Measurements from ENCODE around the gene AKAP8. TPM values are rescaled to one million over a fixed set of nuclear protein-coding genes. Genes with fewer than 3 reads are reported as not detected.

Gene AKAP8
- total and polyA plus RNA-seq, 10 donors, result 13.9 to 51.3 (median 30.6) TPM

DNA sequence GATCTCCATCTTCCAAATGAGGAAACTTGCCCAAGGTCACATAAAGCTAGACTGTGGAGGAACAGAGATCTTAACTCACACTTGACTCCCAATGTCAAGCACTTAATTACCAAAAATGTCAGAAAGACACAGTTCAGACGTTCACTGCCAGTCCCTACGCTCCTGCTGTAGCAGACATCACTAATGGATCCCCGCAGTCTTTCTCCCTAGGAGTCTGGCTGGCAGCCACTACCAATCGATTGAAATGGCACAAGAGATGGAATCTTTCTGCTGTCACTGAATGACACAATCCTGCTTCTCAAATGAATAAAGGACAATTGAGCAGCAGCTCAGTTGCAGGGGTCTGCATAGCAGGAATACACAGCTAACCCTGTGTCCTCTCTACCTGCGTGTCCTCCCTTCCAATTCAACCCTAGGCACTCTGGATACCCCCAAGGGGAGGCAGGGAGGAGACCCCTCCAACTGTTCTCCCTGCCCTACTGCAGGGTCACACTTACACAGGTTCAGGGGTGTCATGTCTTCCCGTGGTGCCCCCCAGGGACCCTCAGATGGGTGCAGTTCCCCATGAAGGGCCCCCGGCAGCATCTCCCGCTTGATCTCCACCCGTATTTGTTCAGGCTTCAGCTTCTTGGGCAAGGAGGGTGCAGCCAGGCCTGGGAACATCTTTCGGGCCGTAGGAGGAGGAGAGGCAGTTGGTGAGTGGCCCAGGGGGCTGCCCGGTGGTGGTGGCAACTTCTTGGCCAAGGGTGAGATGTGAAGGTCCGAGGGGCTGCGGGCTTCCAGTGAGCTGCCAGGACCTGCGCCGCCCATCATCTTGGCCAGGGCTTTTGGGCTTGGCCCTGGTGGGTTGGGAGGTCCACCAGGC is 47.1 kb upstream of the AKAP8 start:
- H3K36me3 ChIP-seq, result peaks cover 5 to 92% (median 71%) of the 10 kb centered on the region in 6 donors
- DNase-seq, result no peak
- intact Hi-C loops (cut with DNase I; ENCODE audit: low total_unique reads), result no loop called here
- no peak overlapping the region for H3K27ac ChIP-seq
- H3K4me3 ChIP-seq, result no peak overlapping the region
- peaks cover 14 to 51% (median 37%) of the 10 kb centered on the region in 6 donors for H3K4me1 ChIP-seq
- no peaks in the 10 kb centered on the region for H3K27me3 ChIP-seq (replicated peaks in 1 of 7)
- WGBS, 5 donors, result 87 to 93% (median 91%) methylated on average over 12 to 16 of the region's 16 CpGs
- peaks cover 0 to 8% (median 7%) of the 10 kb centered on the region in 8 donors for H3K9me3 ChIP-seq
- TF ChIP-seq POLR2AphosphoS5 (IDR thresholded peaks at IDR 0.05) (no peak), CTCF (IDR thresholded peaks at IDR 0.05 in 8 of 11, conservative IDR thresholded peaks at IDR 0.05 in 3 of 11) (no peak), POLR2A (IDR thresholded peaks at IDR 0.05) (no peak)

DNA sequence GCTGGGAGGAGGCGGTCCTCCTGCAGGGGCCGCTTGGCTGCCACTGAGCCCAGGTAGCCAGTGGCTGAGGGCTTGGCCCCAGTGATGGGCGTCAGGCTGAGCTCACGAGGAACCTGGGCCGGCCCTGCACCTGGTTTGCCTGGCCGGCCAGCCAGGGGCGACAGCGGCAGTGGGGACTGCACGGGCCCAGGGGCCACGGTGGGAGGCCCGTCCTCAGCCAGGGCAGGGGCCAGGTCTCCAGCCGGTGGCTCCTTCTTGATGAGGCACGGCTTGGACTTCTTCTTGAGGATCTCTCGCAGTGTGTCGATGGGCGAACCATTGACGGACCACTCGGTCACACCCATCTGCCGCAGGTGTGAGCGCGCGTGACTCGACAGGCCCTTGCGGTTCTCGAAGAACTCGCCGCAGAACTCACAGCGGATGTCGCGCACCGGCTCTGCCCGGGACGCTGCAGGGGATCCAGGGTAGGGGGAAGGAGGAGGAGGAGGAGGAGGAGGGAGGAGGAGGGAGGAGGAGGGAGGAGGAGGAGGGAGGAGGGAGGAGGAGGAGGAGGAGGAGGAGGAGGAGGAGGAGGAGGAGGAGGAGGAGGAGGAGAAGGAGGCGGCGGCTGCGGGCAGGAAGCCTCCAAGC is 45.8 kb upstream of the AKAP8 start:
- intact Hi-C loops (cut with DNase I; ENCODE audit: low total_unique reads), result no loop called here
- H3K4me3 ChIP-seq, result no peak overlapping the region
- peaks cover 0 to 8% (median 7%) of the 10 kb centered on the region in 8 donors for H3K9me3 ChIP-seq
- H3K27ac ChIP-seq, result no peak overlapping the region
- H3K4me1 ChIP-seq, result peaks cover 2 to 39% (median 24%) of the 10 kb centered on the region in 6 donors
- peaks cover 5 to 97% (median 69%) of the 10 kb centered on the region in 6 donors for H3K36me3 ChIP-seq
- TF ChIP-seq CTCF (IDR thresholded peaks at IDR 0.05 in 8 of 11, conservative IDR thresholded peaks at IDR 0.05 in 3 of 11) (no peak), POLR2A (IDR thresholded peaks at IDR 0.05) (no peak), POLR2AphosphoS5 (IDR thresholded peaks at IDR 0.05) (no peak)
- no peak for DNase-seq
- no peaks in the 10 kb centered on the region for H3K27me3 ChIP-seq (replicated peaks in 1 of 7)
- 91 to 98% (median 96%) methylated on average over 28 to 36 of the region's 36 CpGs for WGBS, 5 donors

DNA sequence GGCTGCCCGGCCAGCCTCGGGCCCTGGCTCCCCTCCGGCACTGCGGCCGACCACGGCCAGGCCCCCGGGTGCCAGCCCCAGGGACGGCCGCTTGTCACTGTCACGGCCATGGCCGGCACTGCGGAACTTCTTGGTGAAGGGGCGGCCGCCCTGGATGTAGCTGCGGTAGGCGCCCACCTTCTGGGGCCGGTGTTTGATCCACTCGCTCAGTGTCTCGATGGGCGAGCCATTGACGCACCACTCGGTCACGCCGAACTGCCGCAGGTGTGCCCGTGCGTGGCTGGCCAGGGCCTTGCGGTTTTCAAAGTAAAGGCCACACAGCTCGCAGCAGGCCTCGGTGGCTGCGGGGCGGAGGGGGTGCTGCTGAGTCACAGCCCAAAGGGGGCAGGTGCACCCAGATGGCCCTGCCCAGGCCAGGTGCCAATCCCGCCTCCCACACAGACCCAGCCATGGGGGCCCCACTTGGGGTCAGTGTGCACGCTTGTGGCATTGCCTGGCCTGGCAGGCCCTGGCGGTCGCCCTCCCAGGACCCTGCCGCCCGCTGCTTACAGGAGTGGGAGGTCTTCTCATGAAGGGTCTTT is 45.2 kb upstream of the AKAP8 start:
- Histone ChIP-seq H3K27me3 (replicated peaks in 1 of 7) (no peaks in the 10 kb centered on the region), H3K36me3 (peaks cover 5 to 90% (median 67%) of the 10 kb centered on the region in 6 donors), H3K4me1 (peaks cover 2 to 33% (median 20%) of the 10 kb centered on the region in 6 donors), H3K4me3 (no peak overlapping the region), H3K9me3 (peaks cover 0 to 8% (median 7%) of the 10 kb centered on the region in 8 donors), H3K27ac (no peak overlapping the region)
- intact Hi-C loops (cut with DNase I; ENCODE audit: low total_unique reads), result no loop called here
- no peak for DNase-seq
- 97 to 100% (median 97%) methylated on average over 22 to 38 of the region's 38 CpGs for WGBS, 5 donors
- TF ChIP-seq CTCF (IDR thresholded peaks at IDR 0.05 in 8 of 11, conservative IDR thresholded peaks at IDR 0.05 in 3 of 11), result no peak
- no peak for TF ChIP-seq POLR2A (IDR thresholded peaks at IDR 0.05)
- no peak for TF ChIP-seq POLR2AphosphoS5 (IDR thresholded peaks at IDR 0.05)

All from spleen (tissue), 11 donors.